Right kidney (tissue), 9 donors: ENCODE measurements around the gene CDK5RAP3.
"Not testable (repeated sequence)": the region's sequence is repeated elsewhere in the genome, so short reads cannot be mapped to it uniquely, and the experiment has no call there.

Source experiments
- DNase-seq: peaks from one replicate; pipeline ENCODE4 v3.0.0-alpha.2; 2016
- long read RNA-seq, 8 donors: transcript quantifications; one replicate each; lab custom pipeline, GENCODE V29; 2026

Gene CDK5RAP3, protein sequence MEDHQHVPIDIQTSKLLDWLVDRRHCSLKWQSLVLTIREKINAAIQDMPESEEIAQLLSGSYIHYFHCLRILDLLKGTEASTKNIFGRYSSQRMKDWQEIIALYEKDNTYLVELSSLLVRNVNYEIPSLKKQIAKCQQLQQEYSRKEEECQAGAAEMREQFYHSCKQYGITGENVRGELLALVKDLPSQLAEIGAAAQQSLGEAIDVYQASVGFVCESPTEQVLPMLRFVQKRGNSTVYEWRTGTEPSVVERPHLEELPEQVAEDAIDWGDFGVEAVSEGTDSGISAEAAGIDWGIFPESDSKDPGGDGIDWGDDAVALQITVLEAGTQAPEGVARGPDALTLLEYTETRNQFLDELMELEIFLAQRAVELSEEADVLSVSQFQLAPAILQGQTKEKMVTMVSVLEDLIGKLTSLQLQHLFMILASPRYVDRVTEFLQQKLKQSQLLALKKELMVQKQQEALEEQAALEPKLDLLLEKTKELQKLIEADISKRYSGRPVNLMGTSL
- long read RNA-seq, donor 1, transcript CDK5RAP3-225 (2 exons, 2,455 nt): major isoform, 19 of 67 reads
- long read RNA-seq, donor 1, transcript CDK5RAP3-231 (12 exons, 2,759 nt): minor isoform, 7 of 67 reads
- long read RNA-seq, donor 1, transcript CDK5RAP3-201 (14 exons, 1,866 nt): minor isoform, 11 of 67 reads
- long read RNA-seq, donor 1, partial matches to known transcripts: 26 of 67 reads
- long read RNA-seq, donor 1, other reads (novel, unspliced or antisense): 0 of 67 reads
- long read RNA-seq, donor 2, transcript CDK5RAP3-225 (2 exons, 2,455 nt): major isoform, 9 of 18 reads
- long read RNA-seq, donor 2, transcript CDK5RAP3-201 (14 exons, 1,866 nt): minor isoform, 8 of 18 reads
- long read RNA-seq, donor 2, partial matches to known transcripts: 0 of 18 reads
- long read RNA-seq, donor 2, other reads (novel, unspliced or antisense): 0 of 18 reads
- long read RNA-seq, donor 3, transcript CDK5RAP3-201 (14 exons, 1,866 nt): major isoform, 7 of 26 reads
- long read RNA-seq, donor 3, transcript CDK5RAP3-225 (2 exons, 2,455 nt): minor isoform, 6 of 26 reads
- long read RNA-seq, donor 3, partial matches to known transcripts: 7 of 26 reads
- long read RNA-seq, donor 3, other reads (novel, unspliced or antisense): 0 of 26 reads
- long read RNA-seq, donor 4, transcript CDK5RAP3-225 (2 exons, 2,455 nt): major isoform, 33 of 77 reads
- long read RNA-seq, donor 4, transcript CDK5RAP3-201 (14 exons, 1,866 nt): minor isoform, 15 of 77 reads
- long read RNA-seq, donor 4, transcript CDK5RAP3-231 (12 exons, 2,759 nt): minor isoform, 6 of 77 reads
- long read RNA-seq, donor 4, partial matches to known transcripts: 16 of 77 reads
- long read RNA-seq, donor 4, other reads (novel, unspliced or antisense): 0 of 77 reads
- long read RNA-seq, donor 5, transcript CDK5RAP3-231 (12 exons, 2,759 nt): minor isoform, 5 of 36 reads
- long read RNA-seq, donor 5, transcript CDK5RAP3-201 (14 exons, 1,866 nt): minor isoform, 8 of 36 reads
- long read RNA-seq, donor 5, transcript CDK5RAP3-225 (2 exons, 2,455 nt): major isoform, 20 of 36 reads
- long read RNA-seq, donor 5, partial matches to known transcripts: 0 of 36 reads
- long read RNA-seq, donor 5, other reads (novel, unspliced or antisense): 0 of 36 reads
- long read RNA-seq, donor 6, transcript CDK5RAP3-225 (2 exons, 2,455 nt): major isoform, 8 of 24 reads
- long read RNA-seq, donor 6, transcript CDK5RAP3-201 (14 exons, 1,866 nt): minor isoform, 6 of 24 reads
- long read RNA-seq, donor 6, partial matches to known transcripts: 6 of 24 reads
- long read RNA-seq, donor 6, other reads (novel, unspliced or antisense): 0 of 24 reads
- long read RNA-seq, donor 7: 0 reads
- long read RNA-seq, donor 8, transcript CDK5RAP3-201 (14 exons, 1,866 nt): minor isoform, 7 of 28 reads
- long read RNA-seq, donor 8, transcript CDK5RAP3-225 (2 exons, 2,455 nt): major isoform, 13 of 28 reads
- long read RNA-seq, donor 8, partial matches to known transcripts: 0 of 28 reads
- long read RNA-seq, donor 8, other reads (novel, unspliced or antisense): 0 of 28 reads

DNA sequence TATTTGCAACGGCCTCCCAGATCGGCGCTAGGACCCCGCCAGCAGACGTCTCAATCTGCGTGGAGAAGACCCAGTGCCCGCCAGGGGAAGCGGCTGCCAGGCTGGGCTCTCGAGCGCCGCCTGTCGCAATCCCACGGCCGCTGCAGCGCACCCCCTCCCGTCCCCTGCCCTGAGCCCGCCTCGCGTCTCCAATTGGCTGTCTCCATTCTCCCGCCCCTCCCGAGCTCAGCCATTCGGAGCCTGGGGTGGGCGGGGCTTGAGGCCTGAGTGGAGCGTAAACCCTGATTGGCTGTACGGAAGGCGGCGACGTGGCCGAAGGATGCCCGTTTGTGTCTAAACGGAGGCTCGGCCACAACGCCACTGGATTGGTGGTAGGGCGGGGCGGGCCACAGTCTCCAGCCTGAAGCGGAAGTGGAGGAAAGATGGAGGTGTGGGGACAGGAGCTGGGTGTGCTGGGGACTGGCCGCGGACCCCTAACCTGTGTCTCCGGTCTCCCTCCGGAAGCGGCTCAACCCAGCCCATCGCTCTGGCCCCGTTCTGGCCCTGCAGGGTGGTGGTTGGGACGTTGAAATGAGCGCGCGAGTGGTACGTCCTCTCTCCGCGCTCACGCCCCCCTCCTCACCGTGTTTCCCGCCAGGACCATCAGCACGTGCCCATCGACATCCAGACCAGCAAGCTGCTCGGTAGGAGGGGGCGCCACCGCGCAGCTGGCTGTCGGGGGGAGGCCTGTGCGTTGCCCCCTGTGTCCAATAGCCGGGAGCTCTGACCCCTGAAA lies at the start of gene CDK5RAP3:
Gene CDK5RAP3 (plus strand): TSS at position 389 of the 775 bp plus-strand sequence. CDS start 34 bp downstream, at position 423.
- DNase-seq: peak; percentile 85

DNA sequence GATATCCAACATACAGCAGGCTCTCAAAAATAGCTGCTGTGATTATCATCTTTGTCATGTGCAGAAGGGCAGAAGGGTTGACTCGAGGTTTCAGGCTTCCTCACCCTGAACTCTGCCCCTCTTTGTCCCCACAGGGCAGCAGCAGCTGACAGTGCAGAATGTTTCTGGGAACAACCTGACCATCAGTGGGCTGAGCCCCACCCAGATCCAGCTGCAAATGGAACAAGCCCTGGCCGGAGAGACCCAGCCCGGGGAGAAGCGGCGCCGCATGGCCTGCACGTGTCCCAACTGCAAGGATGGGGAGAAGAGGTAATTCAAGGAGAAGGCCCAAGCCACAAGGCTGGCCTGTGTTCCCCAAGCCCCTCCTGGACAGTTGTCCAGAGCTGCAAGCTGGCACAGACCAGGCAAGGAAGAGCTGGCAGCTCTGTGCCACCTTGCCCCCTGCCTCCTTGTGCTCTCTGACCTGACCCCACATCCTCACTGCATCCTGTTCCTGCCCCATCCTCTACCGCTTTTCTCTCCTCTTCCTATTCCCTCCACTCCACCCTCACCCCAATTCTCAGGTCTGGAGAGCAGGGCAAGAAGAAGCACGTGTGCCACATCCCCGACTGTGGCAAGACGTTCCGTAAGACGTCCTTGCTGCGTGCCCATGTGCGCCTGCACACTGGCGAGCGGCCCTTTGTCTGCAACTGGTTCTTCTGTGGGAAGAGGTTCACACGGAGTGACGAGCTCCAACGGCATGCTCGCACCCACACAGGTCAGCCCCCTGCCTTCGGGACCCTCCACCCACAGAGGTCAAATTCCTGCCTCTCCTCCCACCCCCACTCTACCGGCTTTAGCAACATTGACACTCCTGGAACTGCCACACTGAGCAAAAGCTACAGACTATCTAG lies 45.9 kb upstream of the CDK5RAP3 start:
- DNase-seq: no peak

DNA sequence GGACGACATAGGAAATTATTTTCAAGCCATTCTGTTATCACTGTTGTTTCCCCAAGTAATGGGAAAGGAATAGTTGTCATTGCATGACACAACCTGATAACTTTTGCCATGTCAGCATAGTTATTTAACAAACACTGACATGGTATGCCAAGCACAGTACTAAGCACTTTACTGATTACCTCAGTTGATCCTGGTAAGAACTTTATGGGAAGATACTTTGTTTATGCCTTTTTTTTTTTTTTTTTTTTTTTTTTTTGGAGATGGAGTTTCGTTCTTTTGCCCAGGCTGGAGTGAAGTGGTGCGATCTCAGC lies 45.3 kb upstream of the CDK5RAP3 start:
- no peak for DNase-seq

DNA sequence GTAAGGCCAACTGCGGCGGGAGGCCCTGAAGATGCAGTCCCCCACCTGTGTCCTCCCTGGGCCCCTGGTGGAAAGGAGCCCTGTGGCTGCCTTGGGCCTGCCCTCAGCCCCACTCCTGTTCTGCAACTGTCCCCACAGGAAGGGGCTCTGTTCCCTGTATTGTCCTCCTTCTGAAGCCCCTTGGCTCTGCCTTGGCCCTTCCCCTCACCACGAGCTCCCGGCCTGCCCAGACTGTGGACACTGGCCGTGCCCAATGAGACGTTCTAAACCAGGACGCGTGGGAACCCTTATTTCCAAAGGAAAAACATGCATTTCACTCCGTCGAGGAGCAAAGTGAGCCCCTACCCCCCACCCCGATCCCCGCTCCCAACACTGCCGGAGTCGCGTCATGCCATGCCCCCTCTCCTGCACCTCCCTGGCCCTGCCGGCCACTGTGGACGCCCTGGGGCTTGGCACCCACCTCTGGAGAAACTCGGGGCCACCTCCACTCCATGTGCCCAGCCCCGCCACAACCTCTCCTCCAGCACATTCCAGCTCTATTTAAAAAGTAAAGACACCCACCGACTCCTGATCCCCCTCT lies 43.0 kb upstream of the CDK5RAP3 start:
- no peak for DNase-seq

DNA sequence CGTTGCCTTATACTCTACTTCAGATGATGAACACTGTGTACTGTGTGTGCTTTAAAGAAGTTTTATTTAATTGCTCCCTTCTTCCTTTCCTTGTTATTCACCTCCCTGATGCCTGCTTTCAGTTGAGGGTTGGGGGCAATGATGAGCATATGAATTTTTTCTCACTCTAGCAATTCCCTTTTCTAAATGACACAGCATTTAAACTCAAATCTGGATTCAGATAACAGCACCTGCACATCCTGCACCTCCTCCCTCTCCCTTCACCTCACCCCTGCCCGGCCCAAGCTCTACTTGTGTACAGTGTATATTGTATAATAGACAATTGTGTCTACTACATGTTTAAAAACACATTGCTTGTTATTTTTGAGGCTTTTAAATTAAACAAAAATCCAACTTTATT lies 42.5 kb upstream of the CDK5RAP3 start:
- DNase-seq: no peak

DNA sequence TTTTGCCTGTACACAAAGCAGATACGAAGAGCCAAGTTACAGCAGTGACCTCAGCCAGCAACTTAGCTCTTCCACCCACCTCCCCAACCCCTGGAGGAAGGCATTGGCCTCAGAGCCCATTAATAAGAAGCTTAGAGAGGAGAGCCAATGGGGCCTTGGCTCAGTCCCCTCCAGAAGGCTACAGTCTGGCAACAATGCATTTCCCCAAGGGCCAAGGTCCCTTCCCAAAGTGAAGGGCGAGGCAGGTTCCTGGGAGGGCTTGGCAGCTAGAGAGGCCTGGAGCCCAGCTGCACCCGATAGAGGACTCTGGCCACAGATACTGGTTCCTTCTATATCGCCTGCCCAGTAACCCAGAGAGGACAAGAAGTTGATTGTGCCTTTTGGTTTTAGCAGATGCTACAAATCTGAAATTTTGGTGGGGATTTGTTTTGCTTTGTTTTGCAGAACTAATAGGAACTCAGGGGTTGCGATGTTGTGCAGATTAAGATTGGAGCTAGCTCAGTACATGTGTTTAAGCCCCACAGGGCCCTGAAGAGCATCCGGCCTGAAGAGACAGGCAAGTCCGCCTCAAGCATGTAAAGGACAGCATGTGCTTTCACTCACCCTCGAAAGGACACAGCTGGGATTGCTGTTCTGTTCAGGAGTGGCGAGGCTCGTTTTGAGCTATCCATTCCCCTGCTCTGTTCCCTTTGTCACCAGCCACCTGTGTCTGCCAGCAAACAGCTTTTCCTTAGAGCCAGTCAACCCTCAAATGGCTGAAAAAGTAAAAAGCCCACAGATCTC lies 41.5 kb upstream of the CDK5RAP3 start:
- no peak for DNase-seq

DNA sequence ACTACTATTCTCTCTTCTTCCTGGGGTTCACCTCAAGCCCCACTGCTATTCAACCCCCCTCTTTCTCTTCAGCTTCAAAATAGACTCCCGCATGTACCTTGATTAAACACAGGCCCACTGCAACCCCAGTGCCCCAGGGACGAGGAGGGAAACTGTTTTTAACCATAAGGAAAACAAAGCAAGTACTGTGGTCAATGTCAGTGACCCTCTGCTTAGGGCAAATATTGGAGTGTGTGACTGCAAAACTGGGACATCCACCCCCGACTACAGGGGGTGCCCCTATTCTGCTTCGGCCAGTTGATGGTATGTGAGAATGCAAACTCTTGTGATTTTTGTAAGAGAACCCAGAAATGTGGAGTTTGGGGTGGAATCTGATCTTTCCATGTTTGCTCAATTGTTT lies 39.1 kb upstream of the CDK5RAP3 start:
- no peak for DNase-seq

DNA sequence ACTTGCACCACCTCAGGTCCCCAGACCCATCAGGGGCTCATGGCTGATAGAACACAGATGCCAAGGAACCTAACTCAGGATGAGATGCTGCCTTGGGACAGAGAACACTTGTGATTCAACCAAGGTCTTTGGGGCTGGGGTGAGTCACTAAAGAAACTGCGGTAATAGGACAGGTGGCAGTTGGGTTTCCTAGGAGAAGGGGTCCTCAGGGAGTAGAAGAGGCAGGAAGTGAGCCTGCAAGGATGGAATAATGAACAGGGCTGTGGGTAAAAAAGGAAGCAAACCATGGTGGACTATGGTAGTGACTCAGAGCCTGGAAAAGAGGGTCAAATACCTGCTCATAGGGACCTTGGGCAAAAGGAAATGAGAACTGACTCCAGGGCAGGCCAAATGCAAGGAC lies 36.1 kb upstream of the CDK5RAP3 start:
- no peak for DNase-seq

DNA sequence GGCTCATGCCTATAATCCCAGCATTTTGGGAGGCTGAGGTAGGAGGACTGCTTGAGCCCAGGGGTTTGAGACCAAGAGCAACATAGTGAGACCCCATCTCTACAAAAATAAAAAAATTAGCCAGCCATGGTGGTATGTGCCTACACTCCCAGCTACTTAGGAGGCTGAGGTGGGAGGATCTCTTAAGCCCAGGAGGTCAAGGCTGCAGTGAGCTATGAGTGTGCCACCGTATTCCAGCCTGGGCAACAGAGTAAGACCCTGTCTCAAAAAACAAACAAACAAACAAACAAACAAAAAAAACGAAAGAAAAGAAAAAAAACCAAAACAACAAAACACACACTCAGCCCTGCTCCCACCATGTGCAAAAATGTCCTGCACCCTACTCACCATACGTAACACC lies 35.4 kb upstream of the CDK5RAP3 start:
- not testable (repeated sequence) for DNase-seq

DNA sequence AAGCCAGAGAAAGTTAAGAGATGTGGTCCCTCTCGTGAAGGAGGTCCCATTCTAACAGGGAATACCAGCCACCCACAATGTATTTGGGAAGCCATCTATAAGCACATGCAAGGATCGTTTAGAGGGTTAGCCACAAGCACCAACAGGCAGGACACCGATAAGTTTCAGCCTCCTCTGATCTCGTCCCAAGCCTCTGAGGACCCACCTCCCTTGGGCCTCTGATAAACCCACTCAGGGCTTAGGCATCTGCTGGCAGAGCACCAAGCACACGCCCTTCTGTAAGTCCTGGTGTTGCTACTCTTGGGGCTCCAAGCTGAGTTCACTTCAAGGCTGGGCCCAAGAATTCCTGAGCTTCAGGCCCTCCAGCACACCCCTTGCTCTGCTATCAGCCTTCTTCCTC lies 35.0 kb upstream of the CDK5RAP3 start:
- DNase-seq: no peak

DNA sequence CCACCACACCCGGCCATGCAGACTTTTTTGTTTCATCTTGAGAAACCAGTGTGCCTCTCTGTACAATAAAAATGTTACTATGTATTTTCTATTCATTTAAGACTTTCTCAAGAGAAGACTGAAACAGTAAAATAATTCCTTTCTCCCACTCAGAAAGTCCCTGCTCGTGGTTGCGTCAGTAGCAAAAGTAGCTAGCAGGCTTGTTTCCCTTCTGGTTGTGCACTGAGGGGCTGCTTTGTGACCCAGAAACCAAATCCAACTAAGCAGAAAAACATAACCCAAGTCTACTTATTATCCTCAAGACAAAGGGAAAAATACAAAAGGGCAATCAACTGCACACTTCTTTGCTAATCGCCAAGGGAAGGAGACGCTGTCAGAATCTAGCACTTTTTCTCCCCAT lies 33.0 kb upstream of the CDK5RAP3 start:
- no peak for DNase-seq

DNA sequence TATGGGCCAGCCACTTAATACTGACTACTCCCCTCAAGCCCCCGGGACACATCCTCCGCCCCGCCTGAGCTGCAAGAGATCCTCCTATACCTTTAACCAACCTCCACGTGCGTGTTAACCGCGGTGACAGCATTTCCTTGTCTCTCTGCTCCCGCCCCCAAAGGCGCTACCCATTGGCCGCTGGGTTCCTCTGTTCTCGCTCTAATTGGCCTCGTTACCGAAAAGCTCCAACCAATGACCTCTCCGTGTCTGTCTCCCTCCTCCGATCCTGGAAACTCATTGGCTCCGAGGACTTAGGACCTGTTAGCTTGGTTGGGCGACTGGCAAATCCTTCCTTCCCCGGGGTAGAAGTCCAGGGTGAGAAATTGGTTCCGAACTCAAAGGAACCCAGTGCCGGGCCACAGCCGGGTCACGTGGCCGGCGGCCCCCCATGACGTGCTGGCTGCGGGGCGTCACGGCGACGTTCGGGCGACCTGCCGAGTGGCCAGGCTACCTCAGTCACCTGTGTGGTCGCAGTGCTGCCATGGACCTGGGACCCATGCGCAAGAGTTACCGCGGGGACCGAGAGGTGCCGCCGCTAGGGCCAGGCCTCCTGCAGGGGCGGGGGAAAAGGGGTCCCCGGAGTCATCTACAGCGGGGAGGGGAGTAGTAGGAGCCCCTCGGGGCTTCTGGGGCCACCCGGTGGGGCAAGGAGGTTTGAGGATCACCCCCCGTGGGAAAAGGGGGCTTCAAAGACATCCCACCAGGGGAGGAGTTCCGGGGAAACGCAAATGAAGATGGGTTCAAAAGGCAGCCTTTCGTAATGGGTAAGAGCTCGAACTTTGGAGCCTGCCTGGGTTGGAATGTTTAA lies 29.4 kb upstream of the CDK5RAP3 start, which contains the start of gene PNPO:
Gene PNPO (plus strand): TSS at position 326 of the 850 bp plus-strand sequence. CDS start 105 bp downstream, at position 431.
- DNase-seq: peak; percentile 91

DNA sequence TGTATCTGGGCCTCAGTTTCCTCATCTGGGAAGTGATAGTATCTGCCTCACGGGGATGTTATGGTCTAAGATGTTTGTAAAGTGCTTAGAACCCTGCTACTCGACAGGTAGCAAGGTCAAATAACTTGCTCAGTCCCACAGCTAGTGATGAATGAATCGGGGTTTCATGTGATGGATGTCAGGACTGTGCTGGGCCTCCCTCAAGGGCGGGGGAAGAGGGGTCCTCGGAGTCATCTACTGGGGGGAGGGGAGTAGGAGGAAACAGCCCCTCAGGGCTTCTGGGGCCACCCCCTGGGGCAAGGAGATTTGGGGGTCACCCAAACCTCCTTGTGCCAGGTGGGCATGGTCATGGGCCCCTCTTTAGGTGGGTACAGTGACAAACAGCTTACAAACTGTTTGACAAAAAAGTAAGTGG lies 28.8 kb upstream of the CDK5RAP3 start:
- DNase-seq: no peak

DNA sequence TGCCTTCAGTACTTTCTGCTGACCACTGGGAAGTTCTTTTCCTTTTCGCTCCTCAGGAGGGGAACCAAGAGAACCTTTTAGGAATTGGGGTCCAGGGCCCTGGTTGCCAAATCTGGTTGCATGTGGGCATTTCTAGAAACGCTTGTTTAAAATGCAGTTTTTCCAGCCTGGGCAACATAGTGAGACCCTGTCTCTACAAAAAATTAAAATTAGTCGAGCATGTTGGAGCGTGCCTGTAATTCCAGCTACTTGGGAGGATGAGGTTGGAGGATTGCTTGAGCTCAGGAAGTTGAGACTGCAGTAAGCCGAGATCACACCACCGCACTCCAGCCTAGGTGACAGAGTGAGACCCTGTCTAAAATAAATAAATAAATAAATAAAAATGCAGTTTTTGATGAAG lies 28.3 kb upstream of the CDK5RAP3 start:
- no peak for DNase-seq

DNA sequence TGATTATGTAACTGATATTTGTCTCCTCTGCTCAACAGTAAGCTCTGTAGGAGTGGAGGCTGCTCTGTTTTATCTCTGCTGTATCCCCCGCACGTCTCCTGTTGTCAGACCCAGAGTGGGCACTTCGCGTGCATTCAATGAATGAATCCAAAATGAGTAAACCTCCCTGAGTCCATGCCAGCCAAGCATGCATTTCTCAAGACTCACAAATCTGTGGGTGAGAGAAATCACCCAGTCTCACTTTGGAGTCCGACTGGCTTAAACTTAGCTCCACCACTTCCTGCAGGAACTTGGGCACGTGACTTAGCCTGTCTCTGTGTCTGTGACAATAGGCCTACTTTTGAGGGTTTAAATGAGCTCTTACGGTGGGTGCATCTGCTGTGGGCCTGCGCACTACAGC lies 25.8 kb upstream of the CDK5RAP3 start:
- no peak for DNase-seq
